ENCODE results near the gene MKRN1.

DNA sequence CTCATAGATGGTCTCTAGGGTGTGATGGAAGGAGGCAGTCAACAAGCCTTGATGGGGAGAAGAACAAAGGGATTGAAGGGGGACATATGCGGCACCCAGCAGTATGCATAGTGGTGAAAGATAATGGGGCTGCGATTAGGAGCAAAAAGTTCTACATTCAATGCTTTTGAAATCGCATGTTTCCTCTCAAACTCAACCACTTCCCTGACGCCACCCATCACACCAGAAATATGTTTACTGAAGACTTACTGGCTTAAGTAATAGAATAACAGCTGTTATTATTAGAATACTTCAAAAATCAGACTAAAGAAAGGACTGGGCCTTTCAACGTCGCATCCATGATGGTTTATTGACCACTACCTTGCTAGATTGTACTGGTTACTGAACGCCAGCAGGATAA lies 31.5 kb downstream of the MKRN1 start:
- no peak for TF ChIP-seq POLR2A (IDR thresholded peaks at IDR 0.05)
- TF ChIP-seq CTCF (IDR thresholded peaks at IDR 0.05): no peak

All from stomach (tissue), 4 donors.